ENCODE measurements around the gene KCNJ15. TPM values are rescaled to one million over a fixed set of nuclear protein-coding genes. Genes with fewer than 3 reads are reported as not detected.

Gene KCNJ15
- total RNA-seq, 1 experiment from 2014 or later, result not detected

- Histone ChIP-seq H3K27me3 (no peaks in the 10 kb centered on the region), H3K4me1 (no peaks in the 10 kb centered on the region), H3K36me3 (no peaks in the 10 kb centered on the region), H3K4me3 (no peak overlapping the region), H3K9me3 (replicated peaks) (no peaks in the 10 kb centered on the region), H3K27ac (no peak overlapping the region)
- DNase-seq, result no peak
These were observed 72.4 kb downstream of the KCNJ15 start for GRCh38 chr21:38329162-38329561.

GRCh38 chr21:38330666-38331065 lies 73.9 kb downstream of the KCNJ15 start:
- H3K4me3 ChIP-seq, result no peak overlapping the region
- no peak overlapping the region for H3K27ac ChIP-seq
- H3K27me3 ChIP-seq, result no peaks in the 10 kb centered on the region
- no peak for DNase-seq
- H3K4me1 ChIP-seq, result no peaks in the 10 kb centered on the region
- H3K36me3 ChIP-seq, result no peaks in the 10 kb centered on the region
- H3K9me3 ChIP-seq (replicated peaks), result no peaks in the 10 kb centered on the region

GRCh38 chr21:38333301-38334272 lies 76.8 kb downstream of the KCNJ15 start:
- no peak for DNase-seq
- Histone ChIP-seq H3K36me3 (no peaks in the 10 kb centered on the region), H3K9me3 (replicated peaks) (no peaks in the 10 kb centered on the region), H3K27ac (no peak overlapping the region), H3K4me1 (no peaks in the 10 kb centered on the region), H3K4me3 (no peak overlapping the region), H3K27me3 (no peaks in the 10 kb centered on the region)

- Histone ChIP-seq H3K9me3 (replicated peaks) (no peaks in the 10 kb centered on the region), H3K4me1 (no peaks in the 10 kb centered on the region), H3K4me3 (no peak overlapping the region), H3K27me3 (no peaks in the 10 kb centered on the region), H3K27ac (no peak overlapping the region), H3K36me3 (no peaks in the 10 kb centered on the region)
- no peak for DNase-seq
These were observed 78.1 kb downstream of the KCNJ15 start for GRCh38 chr21:38334866-38335265.

- Histone ChIP-seq H3K4me3 (no peak overlapping the region), H3K36me3 (no peaks in the 10 kb centered on the region), H3K9me3 (replicated peaks) (no peaks in the 10 kb centered on the region), H3K4me1 (no peaks in the 10 kb centered on the region), H3K27me3 (no peaks in the 10 kb centered on the region), H3K27ac (no peak overlapping the region)
- no peak for DNase-seq
These were observed 81.0 kb downstream of the KCNJ15 start for GRCh38 chr21:38337793-38338192.

GRCh38 chr21:38340131-38340530 lies 83.3 kb downstream of the KCNJ15 start:
- no peaks in the 10 kb centered on the region for H3K9me3 ChIP-seq (replicated peaks)
- no peaks in the 10 kb centered on the region for H3K36me3 ChIP-seq
- no peaks in the 10 kb centered on the region for H3K27me3 ChIP-seq
- DNase-seq, result no peak
- no peak overlapping the region for H3K27ac ChIP-seq
- no peaks in the 10 kb centered on the region for H3K4me1 ChIP-seq
- H3K4me3 ChIP-seq, result no peak overlapping the region

GRCh38 chr21:38341546-38342012 lies 84.8 kb downstream of the KCNJ15 start:
- Histone ChIP-seq H3K4me1 (no peaks in the 10 kb centered on the region), H3K4me3 (no peak overlapping the region), H3K27ac (no peak overlapping the region), H3K36me3 (no peaks in the 10 kb centered on the region), H3K9me3 (replicated peaks) (no peaks in the 10 kb centered on the region), H3K27me3 (no peaks in the 10 kb centered on the region)
- no peak for DNase-seq

GRCh38 chr21:38342739-38343138 lies 85.9 kb downstream of the KCNJ15 start:
- H3K27me3 ChIP-seq, result no peaks in the 10 kb centered on the region
- H3K36me3 ChIP-seq, result no peaks in the 10 kb centered on the region
- no peak overlapping the region for H3K4me3 ChIP-seq
- H3K9me3 ChIP-seq (replicated peaks), result no peaks in the 10 kb centered on the region
- H3K4me1 ChIP-seq, result no peaks in the 10 kb centered on the region
- no peak for DNase-seq
- no peak overlapping the region for H3K27ac ChIP-seq

GRCh38 chr21:38343691-38344090 lies 86.9 kb downstream of the KCNJ15 start:
- Histone ChIP-seq H3K4me3 (no peak overlapping the region), H3K4me1 (no peaks in the 10 kb centered on the region), H3K9me3 (replicated peaks) (no peaks in the 10 kb centered on the region), H3K36me3 (no peaks in the 10 kb centered on the region), H3K27ac (no peak overlapping the region), H3K27me3 (no peaks in the 10 kb centered on the region)
- DNase-seq, result no peak

GRCh38 chr21:38346286-38346685 lies 89.5 kb downstream of the KCNJ15 start:
- no peak for DNase-seq
- Histone ChIP-seq H3K4me3 (no peak overlapping the region), H3K27me3 (no peaks in the 10 kb centered on the region), H3K4me1 (no peaks in the 10 kb centered on the region), H3K9me3 (replicated peaks) (no peaks in the 10 kb centered on the region), H3K36me3 (no peaks in the 10 kb centered on the region), H3K27ac (no peak overlapping the region)

GRCh38 chr21:38349111-38349746 lies 92.4 kb downstream of the KCNJ15 start:
- Histone ChIP-seq H3K4me3 (no peak overlapping the region), H3K27ac (no peak overlapping the region), H3K36me3 (no peaks in the 10 kb centered on the region), H3K27me3 (peaks cover 13% of the 10 kb centered on the region; the same call in 1 of the 2 replicates), H3K4me1 (peaks cover 10% of the 10 kb centered on the region; the same call in 1 of the 2 replicates), H3K9me3 (replicated peaks) (no peaks in the 10 kb centered on the region)
- peak in 1 of 2 experiments; percentile 17 for DNase-seq

- peaks cover 10% of the 10 kb centered on the region; the same call in 1 of the 2 replicates for H3K4me1 ChIP-seq
- no peaks in the 10 kb centered on the region for H3K36me3 ChIP-seq
- no peak for DNase-seq
- H3K9me3 ChIP-seq (replicated peaks), result no peaks in the 10 kb centered on the region
- no peak overlapping the region for H3K27ac ChIP-seq
- no peak overlapping the region for H3K4me3 ChIP-seq
- H3K27me3 ChIP-seq, result peaks cover 13% of the 10 kb centered on the region; the same call in 1 of the 2 replicates
These were observed 93.2 kb downstream of the KCNJ15 start for GRCh38 chr21:38349977-38350376.

- DNase-seq, result no peak
- no peaks in the 10 kb centered on the region for H3K36me3 ChIP-seq
These were observed 93.9 kb downstream of the KCNJ15 start for GRCh38 chr21:38350684-38351083.

GRCh38 chr21:38351176-38351959 lies 94.6 kb downstream of the KCNJ15 start:
- peaks cover 10% of the 10 kb centered on the region; the same call in 1 of the 2 replicates for H3K4me1 ChIP-seq
- H3K9me3 ChIP-seq (replicated peaks), result no peaks in the 10 kb centered on the region
- no peaks in the 10 kb centered on the region for H3K36me3 ChIP-seq
- no peak overlapping the region for H3K27ac ChIP-seq
- DNase-seq, result no peak
- H3K4me3 ChIP-seq, result no peak overlapping the region
- H3K27me3 ChIP-seq, result peaks cover 13% of the 10 kb centered on the region; the same call in 1 of the 2 replicates

More at GRCh38 chr21:38350684-38351083, 93.9 kb downstream of the KCNJ15 start:
- no peak overlapping the region for H3K4me3 ChIP-seq
- no peaks in the 10 kb centered on the region for H3K9me3 ChIP-seq (replicated peaks)
- no peak overlapping the region for H3K27ac ChIP-seq
- H3K4me1 ChIP-seq, result peaks cover 10% of the 10 kb centered on the region; the same call in 1 of the 2 replicates
- peaks cover 13% of the 10 kb centered on the region; the same call in 1 of the 2 replicates for H3K27me3 ChIP-seq
